HEK293 (cell line): ENCODE measurements around the gene ORC1.

Experiments used
- BCL11B ChIP-seq: fragments of 450-650 bp; formaldehyde crosslinking; IDR thresholded peaks from 2 replicates; pipeline ENCODE4 v1.5.1; 2016; ENCODE audit warnings: low read depth, missing biosample characterization, missing genetic modification characterization
- CTCF ChIP-seq: fragments of 450-650 bp; formaldehyde crosslinking; IDR thresholded peaks from 2 replicates; pipeline ENCODE4 v1.5.1; 2016; ENCODE audit warnings: missing biosample characterization, missing genetic modification characterization
- GLI2 ChIP-seq: fragments of 450-650 bp; formaldehyde crosslinking; IDR thresholded peaks from 2 replicates; pipeline ENCODE4; 2017; ENCODE audit warnings: missing biosample characterization, missing genetic modification characterization, low read depth, borderline replicate concordance
- KLF16 ChIP-seq: fragments of 450-650 bp; formaldehyde crosslinking; IDR thresholded peaks from 2 replicates; pipeline ENCODE4 v1.5.1; 2017; ENCODE audit warnings: missing biosample characterization, missing genetic modification characterization
- KLF17 ChIP-seq: fragments of 450-650 bp; formaldehyde crosslinking; IDR thresholded peaks from 2 replicates; pipeline ENCODE4 v1.5.1; 2016; ENCODE audit warnings: missing biosample characterization, missing genetic modification characterization
- MEIS1 ChIP-seq: sonication (generic); formaldehyde crosslinking; IDR thresholded peaks from 2 replicates; pipeline ENCODE4 v1.8.1; 2022; ENCODE audit warnings: missing genetic modification reagents, mild to moderate bottlenecking, borderline replicate concordance
- MYNN ChIP-seq: fragments of 450-650 bp; formaldehyde crosslinking; IDR thresholded peaks from 2 replicates; pipeline ENCODE4 v1.5.1; 2016; ENCODE audit warnings: missing biosample characterization, missing genetic modification characterization, borderline replicate concordance
- PRDM10 ChIP-seq: fragments of 450-650 bp; formaldehyde crosslinking; IDR thresholded peaks from 2 replicates; pipeline ENCODE4 v1.5.1; 2016; ENCODE audit warnings: missing biosample characterization, missing genetic modification characterization
- SP2 ChIP-seq: fragments of 450-650 bp; formaldehyde crosslinking; IDR thresholded peaks from 2 replicates; pipeline ENCODE4 v1.5.1; 2016; ENCODE audit warnings: missing biosample characterization, missing genetic modification characterization
- ZBTB11 ChIP-seq: fragments of 450-650 bp; formaldehyde crosslinking; conservative IDR thresholded peaks from 2 replicates; pipeline ENCODE4 v1.5.1; 2016; ENCODE audit warnings: low read depth, missing biosample characterization, missing genetic modification characterization
- ZNF280C ChIP-seq: fragments of 450-650 bp; formaldehyde crosslinking; IDR thresholded peaks from 2 replicates; pipeline ENCODE4 v1.5.1; 2016; ENCODE audit warnings: missing biosample characterization, missing genetic modification characterization
- ZNF394 ChIP-seq: fragments of 450-650 bp; formaldehyde crosslinking; IDR thresholded peaks from 2 replicates; pipeline ENCODE4 v1.5.1; 2016; ENCODE audit warnings: missing biosample characterization, missing genetic modification characterization, mild to moderate bottlenecking, moderate library complexity, borderline replicate concordance
- ZNF548 ChIP-seq: fragments of 450-650 bp; formaldehyde crosslinking; IDR thresholded peaks from 2 replicates; pipeline ENCODE4 v1.5.1; 2016; ENCODE audit warnings: missing biosample characterization, missing genetic modification characterization
- ZNF580 ChIP-seq: fragments of 450-650 bp; formaldehyde crosslinking; IDR thresholded peaks from 2 replicates; pipeline ENCODE4 v1.5.1; 2016; ENCODE audit warnings: missing biosample characterization, missing genetic modification characterization
- ZNF596 ChIP-seq: fragments of 450-650 bp; IDR thresholded peaks from 2 replicates; pipeline ENCODE4 v1.5.0; 2018; ENCODE audit warnings: missing biosample characterization, mild to moderate bottlenecking, missing genetic modification characterization, moderate library complexity
- ZNF639 ChIP-seq: fragments of 450-650 bp; formaldehyde crosslinking; IDR thresholded peaks from 2 replicates; pipeline ENCODE4 v1.5.1; 2016; ENCODE audit warnings: missing biosample characterization, missing genetic modification characterization
- ZNF677 ChIP-seq: fragments of 450-650 bp; IDR thresholded peaks from 2 replicates; pipeline ENCODE4 v1.5.0; 2018; ENCODE audit warnings: missing biosample characterization, mild to moderate bottlenecking, missing genetic modification characterization, moderate library complexity
- ZNF768 ChIP-seq: fragments of 450-650 bp; formaldehyde crosslinking; IDR thresholded peaks from 2 replicates; pipeline ENCODE4 v1.5.1; 2018; ENCODE audit warnings: missing biosample characterization, mild to moderate bottlenecking, missing genetic modification characterization
- ZSCAN23 ChIP-seq: fragments of 450-650 bp; formaldehyde crosslinking; IDR thresholded peaks from 2 replicates; pipeline ENCODE4 v1.5.1; 2016; ENCODE audit warnings: missing biosample characterization, missing genetic modification characterization
- ZSCAN4 ChIP-seq: fragments of 450-650 bp; formaldehyde crosslinking; IDR thresholded peaks from 2 replicates; pipeline ENCODE4 v1.5.1; 2017; ENCODE audit warnings: missing biosample characterization, missing genetic modification characterization
- ZSCAN5A ChIP-seq: fragments of 450-650 bp; formaldehyde crosslinking; IDR thresholded peaks from 2 replicates; pipeline ENCODE4 v1.5.1; 2016; ENCODE audit warnings: missing biosample characterization, missing genetic modification characterization

ORC1 gene

GRCh38 chr1:52365746-52366516 lies 38.3 kb downstream of the ORC1 start, which contains the start of gene CC2D1B (continued):
- TF ChIP-seq ZNF280C (tag by site-specific recombination) (no peak), ZNF677 (tag by site-specific recombination) (no peak), ZBTB11 (tag by site-specific recombination) (peak; percentile 69), ZNF596 (tag by site-specific recombination) (no peak), PRDM10 (tag by site-specific recombination) (peak; percentile 68), ZNF580 (tag by site-specific recombination) (0 out of 2 replicates have a peak, but pooled peaks have one; percentile 16), ZNF639 (tag by site-specific recombination) (no peak), BCL11B (tag by site-specific recombination) (no peak), ZNF394 (tag by site-specific recombination) (peak; percentile 76; the same call in 1 of the 2 replicates), ZNF768 (tag by site-specific recombination) (no peak), ZSCAN4 (tag by site-specific recombination) (no peak), GLI2 (tag by site-specific recombination) (no peak), KLF17 (tag by site-specific recombination) (peak; percentile 94), MEIS1 (CRISPR knock-in tag) (no peak), SP2 (tag by site-specific recombination) (peak; percentile 99), ZSCAN23 (tag by site-specific recombination) (peak; percentile 61; the same call in 1 of the 2 replicates), ZNF548 (tag by site-specific recombination) (no peak), KLF16 (tag by site-specific recombination) (peak; percentile 78), ZSCAN5A (tag by site-specific recombination) (peak; percentile 73; the same call in 1 of the 2 replicates), MYNN (tag by site-specific recombination) (no peak), CTCF (tag by site-specific recombination) (peak; percentile 74)
